Neural progenitor cell (in vitro differentiated cells): ENCODE data around the gene GPR183.

Source experiments
- CTCF ChIP-seq: fragments of 200-600 bp; sonication (generic); IDR thresholded peaks from 2 replicates; pipeline ENCODE4 v1.5.1; 2017; ENCODE audit warnings: antibody characterized with exemption, mild to moderate bottlenecking
- EZH2 ChIP-seq: fragments of 200-600 bp; sonication (generic); IDR thresholded peaks from 2 replicates; pipeline ENCODE4 v1.6.1; 2017; ENCODE audit warnings: antibody characterized with exemption, mild to moderate bottlenecking, moderate library complexity
- EZH2phosphoT487 ChIP-seq: fragments of 200-600 bp; sonication (generic); IDR thresholded peaks from 2 replicates; pipeline ENCODE4 v1.6.1; 2017; ENCODE audit warnings: antibody characterized with exemption

- TF ChIP-seq CTCF, result no peak
- no peak for TF ChIP-seq EZH2
- no peak for TF ChIP-seq EZH2phosphoT487
These were observed 7.8 kb downstream of the GPR183 start for GRCh38 chr13:99299256-99299919.
